HG03064 (cell line): ENCODE measurements around the gene POP7.

Source experiments
- ATAC-seq: cut with Tn5 transposase; IDR thresholded peaks from one replicate; pipeline ENCODE4 v1.9.1; 2021; ENCODE audit warnings: low read depth; ENCODE audit not compliant: unreplicated experiment

POP7 gene

DNA sequence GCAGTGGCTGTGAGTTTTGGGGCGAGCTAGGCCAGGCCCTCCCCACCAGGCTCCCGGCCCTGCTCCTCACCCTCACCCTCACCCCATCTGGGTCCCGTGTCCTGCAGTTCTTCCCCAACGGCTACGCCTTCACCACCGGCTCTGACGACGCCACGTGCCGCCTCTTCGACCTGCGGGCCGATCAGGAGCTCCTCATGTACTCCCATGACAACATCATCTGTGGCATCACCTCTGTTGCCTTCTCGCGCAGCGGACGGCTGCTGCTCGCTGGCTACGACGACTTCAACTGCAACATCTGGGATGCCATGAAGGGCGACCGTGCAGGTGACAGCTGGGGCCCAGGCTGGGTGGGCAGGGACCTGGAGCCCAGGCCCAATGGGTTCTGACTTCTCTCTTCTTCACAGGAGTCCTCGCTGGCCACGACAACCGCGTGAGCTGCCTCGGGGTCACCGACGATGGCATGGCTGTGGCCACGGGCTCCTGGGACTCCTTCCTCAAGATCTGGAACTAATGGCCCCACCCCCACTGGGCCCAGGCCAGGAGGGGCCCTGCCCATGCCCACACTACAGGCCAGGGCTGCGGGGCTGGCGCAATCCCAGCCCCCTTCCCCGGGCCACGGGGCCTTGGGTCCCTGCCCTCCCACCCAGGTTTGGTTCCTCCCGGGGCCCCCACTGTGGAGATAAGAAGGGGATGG is 27.5 kb upstream of the POP7 start:
- no peak for ATAC-seq

DNA sequence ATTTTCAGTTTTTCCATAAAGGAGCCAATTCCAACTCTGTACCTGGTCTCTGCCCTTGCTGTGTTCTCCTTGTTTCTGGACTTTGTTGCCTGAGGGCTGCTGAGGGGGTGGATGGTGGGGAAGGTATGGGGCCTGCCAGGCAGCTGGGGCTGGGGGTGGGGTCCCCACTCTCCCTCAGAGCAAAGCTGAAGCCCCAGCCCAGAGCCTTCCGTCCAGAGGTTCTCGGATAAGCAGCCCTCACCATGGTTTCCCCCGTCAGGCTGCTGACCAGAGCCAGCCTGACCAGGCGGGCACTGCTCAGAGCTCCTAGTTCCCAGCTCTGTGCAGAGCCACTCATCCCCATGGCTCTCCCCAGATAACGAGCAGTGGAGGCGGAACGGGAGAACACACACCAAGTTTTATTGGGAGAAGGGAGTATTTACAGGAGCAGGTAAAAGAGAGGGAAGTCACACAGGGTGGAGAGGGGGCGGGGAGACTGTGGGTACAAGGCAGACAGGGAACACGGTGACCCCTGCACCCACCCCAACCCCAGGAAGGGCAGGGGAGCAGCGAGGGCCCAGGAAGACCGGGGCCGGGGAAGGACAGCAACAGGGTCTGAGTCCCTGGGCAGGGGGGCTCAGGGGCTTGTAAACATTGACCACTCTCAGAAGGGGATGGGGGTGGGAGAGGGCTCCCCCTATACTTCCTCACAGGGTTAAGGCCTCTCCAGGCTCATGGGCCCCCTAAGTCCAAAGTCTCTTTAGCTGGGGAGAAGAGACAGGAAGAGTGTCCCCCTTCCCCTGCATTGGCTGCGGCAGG is 26.6 kb upstream of the POP7 start:
- ATAC-seq: no peak

DNA sequence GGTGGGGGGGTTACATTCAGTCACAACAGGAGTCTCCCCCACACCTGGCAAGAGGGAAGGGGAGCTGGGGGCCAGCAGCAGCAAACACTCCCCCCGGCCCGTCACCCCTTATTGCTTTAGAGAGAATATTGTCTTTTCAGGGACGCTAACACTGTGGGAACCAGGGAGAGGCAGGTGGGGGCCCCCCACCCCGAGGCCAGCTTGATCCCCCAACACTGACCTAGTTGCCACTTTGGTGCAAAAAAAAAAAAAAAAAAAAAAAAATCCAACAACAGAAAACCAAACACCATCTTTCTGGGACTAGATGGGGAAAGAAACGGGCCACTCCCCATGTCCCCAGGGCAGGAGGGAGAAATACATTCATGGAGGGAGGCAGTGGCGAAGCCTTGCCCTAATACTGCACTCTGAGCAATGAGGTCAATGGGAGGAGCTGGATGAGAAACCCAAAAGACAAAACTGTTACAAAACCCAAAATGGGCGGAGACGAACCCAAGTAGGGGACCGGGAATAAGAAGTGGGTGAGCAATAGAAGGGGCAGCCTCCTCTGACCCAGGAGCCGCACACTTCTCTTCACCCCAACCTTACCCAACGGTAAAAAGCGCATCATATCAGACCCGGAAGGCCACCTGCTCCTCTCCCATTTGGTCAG is 25.9 kb upstream of the POP7 start:
- no peak for ATAC-seq

DNA sequence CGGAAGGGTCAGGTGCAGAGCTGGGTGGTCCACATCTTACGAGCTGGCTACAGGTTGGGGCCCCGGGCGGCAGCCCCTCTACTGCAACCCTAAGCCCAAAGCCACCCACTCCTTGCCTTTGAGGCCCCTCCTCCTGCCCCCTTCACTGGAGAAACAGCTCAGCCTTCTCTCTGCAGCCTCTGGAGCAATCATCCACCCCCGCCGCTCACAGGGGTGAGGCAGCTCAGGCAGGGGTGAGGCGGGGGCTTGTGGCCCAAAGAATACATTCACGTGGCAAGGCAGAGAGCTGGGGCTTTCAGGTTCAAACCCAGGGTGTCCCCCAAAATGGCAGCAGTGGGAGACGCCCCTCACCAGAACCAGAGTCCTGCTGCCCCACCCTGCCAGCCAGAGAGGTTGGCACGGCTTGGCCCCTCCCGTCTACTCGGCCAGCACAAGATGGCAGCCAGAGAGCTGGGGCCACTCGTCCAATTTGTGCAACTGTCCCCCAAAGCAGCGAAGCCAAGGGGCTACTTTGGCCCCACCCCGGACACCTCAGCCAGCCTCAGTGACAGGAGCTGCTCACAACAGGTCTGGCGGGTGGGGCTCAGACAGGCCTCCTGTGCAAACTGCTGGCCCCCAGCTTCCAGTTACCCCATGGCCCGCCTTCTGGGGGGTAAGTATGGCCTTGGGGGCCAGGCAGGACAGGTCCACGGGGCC is 25.2 kb upstream of the POP7 start:
- ATAC-seq: no peak

DNA sequence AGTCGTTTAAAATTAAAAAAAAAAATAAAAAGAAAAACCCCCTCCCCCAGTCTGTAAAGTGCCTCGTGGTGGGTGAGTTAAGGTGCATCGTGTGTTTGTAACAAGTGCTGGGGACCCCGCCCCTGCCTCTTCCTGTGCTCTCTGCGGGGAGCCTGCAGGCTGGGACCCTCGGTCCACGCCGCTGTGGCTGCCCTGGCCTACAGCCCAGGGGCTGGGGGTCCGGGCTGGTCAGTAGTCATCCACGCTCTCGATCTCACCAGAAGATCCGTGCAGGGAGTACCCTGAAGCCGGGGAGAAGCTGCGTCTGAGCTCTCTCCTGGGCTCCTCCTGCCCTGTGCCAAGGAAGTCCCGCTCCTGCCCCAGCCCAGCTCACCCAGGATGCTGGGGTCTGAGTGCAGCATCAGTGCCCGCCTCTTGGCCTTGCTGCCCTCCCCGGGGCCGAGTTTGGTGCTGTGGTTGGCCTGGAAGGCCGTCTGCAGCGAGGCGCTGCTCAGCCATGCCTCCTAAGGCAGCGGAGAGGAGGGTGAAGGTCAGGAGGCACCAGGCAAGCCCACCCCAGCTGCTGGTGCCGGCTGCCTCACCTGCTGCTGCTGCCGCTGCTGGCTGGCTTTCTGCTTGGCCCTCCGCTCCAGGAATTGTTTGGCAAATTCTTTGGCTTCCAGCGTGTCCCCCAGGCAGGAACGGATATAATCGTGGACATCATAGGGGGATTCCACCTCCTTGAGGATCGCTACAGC is 24.3 kb upstream of the POP7 start:
- ATAC-seq: no peak

DNA sequence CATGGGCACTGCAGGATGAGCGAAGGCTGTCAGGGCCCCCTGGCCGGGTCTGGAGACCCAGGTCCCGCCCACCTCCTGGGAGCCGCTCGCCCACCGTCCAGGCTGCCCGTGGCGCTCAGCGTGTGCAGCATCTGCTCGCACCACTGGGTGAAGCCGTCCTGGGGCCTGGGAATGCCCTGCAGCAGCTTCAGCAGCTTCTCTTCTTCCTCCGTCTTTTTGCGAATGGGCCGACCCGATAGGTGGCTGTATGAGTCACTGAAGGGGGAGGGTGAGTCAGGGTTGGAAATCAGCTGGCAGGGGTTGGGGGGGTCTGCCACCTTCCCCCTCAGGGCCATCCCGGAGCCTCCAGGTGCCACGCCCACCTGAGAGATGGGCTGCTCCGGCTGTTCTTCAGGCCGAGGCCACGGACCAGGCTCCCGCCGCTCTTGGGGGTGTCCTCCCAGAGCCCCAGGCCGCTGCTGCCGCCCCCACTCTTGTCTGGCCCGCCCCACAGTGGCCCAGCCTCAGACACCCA is 23.6 kb upstream of the POP7 start:
- no peak for ATAC-seq

DNA sequence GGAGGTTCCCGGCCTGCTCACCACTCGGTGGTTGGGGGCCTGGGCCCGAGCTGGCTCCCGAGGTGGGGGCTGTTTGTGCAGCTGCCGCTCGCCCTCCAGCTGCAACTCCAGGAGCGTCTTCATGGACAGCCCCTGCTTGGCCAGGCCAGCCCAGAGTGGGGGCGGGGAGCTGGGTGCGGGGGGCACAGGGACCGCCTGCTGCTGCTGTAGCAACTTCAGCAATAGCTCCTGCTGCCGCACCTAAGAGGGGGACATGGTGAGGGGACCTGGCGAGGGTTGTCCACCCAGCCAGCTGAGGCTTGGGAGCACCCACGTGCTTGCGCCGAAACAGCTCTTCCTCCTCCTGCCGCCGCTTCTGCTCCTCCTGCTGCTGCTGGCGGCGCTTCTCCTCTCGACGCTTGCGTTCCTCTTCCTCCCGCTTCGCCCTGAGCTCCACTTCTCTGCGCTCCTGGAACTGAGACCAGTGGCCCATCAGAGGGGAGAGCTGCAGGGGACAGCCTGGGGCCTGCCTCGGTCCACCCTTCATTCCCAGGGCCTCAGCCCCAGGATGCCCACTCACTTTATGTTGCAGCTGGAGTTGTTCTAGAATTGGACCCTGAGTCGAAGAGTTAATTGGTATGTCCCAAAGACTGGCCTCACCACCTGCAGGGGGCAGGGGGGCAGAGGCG is 22.8 kb upstream of the POP7 start:
- ATAC-seq: no peak

DNA sequence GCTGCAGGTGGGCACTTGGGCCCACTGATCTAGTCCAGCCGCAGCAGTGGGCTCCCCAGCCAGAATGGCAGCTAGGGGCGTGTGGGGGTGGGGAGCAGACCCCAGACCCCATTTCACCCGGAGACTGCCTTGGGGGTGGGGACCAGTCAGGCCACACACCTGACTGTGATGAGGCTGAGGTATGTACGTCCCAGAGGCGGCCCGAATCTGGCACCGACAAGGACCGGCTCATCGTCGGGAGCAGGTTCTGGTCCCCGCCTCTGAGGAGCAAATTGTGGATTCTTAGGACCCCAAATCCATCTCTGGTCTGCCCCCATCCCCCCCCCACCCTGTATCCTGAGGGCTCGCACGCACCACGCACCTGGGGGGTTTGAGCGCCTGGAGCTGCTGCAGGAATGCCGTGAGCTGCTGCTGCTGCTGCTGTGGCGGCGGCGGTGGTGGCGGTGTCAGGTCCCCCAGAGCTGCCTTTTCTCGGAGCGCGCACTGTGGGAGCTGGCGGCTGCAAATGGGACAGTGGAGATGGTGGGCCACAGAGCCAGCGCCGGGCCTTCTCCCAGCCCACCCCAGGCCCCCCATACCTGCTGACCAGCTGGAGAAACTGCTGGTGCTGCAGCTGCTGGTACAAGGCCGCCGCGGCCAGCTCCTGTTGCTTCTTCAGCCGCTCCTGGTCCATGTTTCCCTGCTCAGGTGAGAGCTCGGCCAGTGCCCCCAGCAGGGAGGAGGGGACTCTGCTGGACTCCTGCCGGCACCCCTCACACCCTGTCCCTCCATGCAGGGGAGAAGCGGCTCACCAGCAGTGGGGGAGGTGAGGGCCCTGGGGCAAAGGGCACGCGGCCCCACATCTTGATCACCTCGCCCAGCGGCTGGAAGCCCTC is 22.0 kb upstream of the POP7 start:
- no peak for ATAC-seq

DNA sequence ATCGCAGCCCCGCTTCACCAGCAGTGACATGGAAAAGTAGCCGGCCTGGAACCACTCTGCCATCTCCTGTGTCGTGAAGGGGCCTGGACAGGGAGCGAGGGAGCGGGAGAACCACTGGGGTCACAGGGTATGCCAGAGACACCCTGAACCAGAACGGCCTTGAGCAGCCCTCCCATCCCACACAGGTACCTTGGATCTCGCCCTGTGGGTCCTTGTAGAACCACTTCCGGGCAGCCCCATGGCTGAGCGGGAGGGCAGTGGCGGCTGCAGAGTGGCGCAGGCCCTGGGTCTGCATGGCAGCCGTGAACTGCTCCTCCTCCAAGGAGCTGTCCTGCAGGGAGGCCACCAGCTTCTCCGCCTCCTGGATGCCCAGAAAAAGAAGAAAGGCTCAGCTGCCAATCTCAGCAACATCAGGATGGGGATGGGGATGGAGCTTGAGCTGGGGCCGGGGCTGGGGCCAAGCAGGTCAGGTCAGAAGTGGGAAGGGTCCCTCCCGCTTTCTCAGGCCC is 21.3 kb upstream of the POP7 start:
- ATAC-seq: no peak

DNA sequence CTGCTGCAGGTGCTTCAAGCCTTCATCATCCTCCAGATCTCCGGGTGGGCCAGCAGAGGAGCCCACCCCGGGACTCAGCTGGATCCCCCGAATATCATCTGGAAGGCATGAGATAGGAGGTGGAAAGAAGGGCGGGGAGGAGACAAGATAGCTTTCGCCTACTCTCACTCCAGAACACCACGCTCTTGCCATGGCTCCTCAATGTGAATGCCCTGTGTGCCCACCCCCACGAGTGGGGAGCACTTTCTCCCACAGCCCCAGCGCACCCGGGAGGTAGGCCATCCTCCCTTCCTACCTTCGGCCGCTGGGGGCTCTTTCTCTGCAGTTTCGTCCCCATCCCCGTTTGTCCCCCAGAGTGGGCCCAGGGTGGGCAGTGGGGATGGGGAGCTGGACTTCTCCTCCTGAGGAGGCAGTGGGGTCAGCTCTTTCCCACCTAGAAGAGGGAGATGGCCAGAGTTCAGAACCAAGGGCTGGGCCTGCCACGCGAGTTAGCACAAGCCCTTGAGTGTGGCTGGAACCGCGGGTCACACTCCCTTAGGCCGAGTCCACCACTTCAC is 20.8 kb upstream of the POP7 start:
- no peak for ATAC-seq

DNA sequence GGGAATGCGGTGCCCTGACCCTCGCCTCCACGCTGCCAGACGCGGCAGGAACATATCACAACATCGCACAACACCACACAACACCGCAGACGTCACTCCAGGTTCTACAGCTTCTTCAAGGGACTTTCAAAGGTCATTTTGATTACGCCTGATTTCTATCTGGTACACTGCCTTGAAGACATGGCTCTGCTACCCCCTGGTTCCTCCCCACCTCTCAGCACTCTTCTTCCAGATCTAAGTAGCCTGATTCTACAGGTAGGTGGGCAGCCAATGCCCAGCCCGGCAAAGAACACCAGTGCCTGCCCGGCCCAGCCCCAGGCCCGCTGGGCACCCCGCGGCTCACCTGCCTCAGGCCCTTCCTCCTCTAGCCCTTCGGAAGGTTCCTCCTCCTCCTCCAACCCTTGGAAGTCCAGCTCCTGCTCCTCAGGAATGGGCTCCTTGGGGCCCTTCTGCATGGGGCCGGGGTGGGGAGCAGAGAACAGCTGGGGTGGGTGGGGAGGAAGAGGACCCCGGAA is 20.2 kb upstream of the POP7 start:
- no peak for ATAC-seq

DNA sequence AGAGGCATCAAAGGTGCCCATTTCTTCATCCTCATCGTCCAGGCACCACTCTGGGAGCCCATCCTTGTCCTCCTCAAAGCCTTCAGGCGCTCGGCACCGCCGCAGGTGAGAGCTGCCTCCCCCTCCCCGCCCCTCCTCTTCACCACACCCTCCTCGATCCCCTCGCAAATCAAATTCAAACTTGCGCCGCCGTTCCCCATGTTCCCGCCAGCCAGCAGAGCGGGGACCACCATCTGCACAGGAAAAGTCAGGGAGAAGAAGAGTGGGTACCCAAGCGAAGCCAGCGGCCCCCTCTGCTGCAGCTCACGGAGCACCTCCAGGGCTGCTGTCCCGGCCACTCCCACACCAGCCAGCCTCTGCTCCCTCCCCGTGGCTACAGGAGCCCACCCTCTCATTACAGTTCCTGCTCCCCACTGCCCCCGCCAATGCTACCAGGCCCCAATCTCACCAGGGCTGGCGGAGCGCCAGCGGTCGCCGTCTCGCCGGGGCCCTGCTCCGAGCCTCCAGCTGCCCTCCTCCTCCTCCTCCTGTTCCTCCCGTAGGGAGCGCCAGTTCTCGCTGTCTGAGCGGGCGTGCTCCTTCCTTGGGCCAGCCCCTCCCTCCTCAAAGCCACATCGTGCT is 19.6 kb upstream of the POP7 start:
- no peak for ATAC-seq

DNA sequence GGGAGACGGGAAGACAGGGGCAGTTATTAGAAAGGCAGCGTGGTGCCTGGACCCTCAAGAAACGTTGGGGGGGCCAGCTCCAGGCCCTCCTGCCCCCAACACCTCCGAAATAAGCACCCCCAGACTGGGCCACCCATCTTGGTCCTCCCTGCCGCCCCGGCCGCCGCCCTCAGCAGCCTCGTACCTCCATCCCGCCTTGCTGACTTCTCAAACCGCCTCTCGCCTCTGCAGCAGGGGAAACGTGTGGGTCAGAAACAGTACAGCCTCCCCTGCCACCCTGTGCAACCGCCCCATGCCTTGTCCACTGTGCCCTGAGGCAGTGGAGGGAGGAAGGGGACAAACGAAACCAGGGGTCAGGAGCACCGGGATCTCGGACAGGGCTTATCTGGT is 19.1 kb upstream of the POP7 start:
- ATAC-seq: no peak

DNA sequence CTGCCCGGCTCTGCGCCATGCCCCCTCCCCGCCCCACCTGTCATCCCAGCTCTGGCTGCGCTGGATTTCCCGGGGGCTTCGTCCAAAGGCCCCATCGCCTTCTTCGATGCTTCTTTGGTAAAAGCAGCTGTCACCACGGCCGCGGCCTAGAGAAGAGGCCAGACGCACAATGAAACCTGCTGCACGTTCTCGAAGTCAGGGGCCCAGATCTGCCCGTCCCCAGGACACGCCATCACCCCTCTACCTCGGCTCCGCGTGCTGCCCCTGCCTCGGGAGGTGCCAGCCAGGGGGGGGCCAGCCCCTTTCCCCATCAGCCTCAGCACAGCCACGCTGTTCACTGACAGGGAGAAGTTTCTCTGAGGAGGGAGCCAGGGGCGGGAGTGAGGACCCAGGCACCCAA is 18.7 kb upstream of the POP7 start:
- ATAC-seq: no peak

DNA sequence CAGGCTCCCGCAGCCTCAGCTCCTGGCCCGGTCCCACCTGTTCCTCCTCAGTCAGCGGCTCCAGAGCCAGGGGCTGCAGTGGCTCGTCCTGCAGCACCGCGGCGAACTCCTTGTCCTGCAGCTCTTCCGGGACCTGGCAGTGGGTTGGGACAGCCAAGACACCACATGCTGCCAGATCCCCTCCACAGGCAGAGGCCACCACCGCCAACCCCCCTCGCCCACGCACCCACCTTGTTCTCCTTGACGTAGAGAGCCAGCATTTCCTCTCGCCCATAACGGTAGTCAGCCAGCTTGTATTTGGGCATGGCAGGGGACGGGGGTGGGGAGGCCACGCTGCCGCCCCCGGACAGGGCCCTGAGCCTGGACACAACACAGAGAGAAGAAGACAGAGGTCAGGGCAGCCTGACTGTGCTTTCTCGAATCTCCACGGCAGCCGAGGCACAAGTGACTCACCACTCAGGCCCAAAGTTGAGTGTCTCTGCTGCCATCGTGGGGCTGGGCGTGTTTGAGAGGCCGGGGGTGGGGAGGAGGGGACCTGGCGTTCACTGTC is 18.1 kb upstream of the POP7 start:
- ATAC-seq: no peak

DNA sequence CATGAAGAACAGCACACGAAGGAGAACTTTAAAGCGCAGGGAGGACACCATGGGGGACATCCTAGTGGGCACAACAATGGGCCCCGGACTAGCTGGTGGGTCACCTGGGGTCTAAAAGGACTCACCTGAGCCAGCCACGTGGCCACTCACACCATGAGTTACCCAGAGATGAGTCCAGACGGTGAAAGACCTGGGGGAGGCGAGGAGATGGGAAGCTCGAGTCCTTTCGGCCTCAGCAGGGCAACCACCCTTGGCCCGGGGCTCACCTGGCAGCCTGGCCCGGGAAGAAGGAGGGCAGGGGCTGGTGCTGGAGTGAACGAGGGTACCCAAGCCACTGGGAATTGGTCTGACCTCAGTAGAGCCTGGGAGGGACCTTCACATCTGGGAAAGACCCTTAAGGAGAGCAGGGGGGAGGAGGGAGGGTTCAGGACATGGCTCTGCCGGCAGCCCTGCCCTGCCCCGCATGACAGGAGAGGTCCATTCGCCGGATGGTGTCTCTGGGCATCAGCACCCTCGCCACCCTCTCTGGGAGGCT is 17.5 kb upstream of the POP7 start:
- no peak for ATAC-seq
